ENCODE measurements around the gene DNMBP.

The DNMBP gene

DNA sequence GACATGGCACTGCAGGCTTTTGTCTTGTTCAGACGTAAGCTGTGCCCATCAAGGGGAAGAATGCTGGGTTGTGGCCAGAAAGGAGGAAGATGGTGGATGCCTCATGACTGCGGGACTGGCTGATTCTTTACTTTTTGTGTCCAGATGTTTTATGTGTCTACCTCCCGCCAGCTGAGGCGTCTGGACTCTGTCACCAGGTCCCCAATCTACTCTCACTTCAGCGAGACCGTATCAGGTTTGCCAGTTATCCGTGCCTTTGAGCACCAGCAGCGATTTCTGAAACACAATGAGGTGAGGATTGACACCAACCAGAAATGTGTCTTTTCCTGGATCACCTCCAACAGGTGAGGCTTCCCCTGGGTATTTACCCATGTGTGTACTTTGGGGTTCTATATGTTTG, 173.8 kb downstream of the DNMBP start:
- no peaks in the 10 kb centered on the region for H4K20me1 ChIP-seq (ENCODE audit: insufficient read depth)
- H3K79me2 ChIP-seq (ENCODE audit: insufficient read depth, low read depth), result no peaks in the 10 kb centered on the region
- no peaks in the 10 kb centered on the region for H3K36me3 ChIP-seq (ENCODE audit: insufficient read depth)
- no peak overlapping the region for H3K27ac ChIP-seq
- no peak overlapping the region for H3K4me3 ChIP-seq (IDR thresholded peaks at IDR 0.05; ENCODE audit: insufficient read depth, low read depth, low read length)
- TF ChIP-seq, protein P1, sequence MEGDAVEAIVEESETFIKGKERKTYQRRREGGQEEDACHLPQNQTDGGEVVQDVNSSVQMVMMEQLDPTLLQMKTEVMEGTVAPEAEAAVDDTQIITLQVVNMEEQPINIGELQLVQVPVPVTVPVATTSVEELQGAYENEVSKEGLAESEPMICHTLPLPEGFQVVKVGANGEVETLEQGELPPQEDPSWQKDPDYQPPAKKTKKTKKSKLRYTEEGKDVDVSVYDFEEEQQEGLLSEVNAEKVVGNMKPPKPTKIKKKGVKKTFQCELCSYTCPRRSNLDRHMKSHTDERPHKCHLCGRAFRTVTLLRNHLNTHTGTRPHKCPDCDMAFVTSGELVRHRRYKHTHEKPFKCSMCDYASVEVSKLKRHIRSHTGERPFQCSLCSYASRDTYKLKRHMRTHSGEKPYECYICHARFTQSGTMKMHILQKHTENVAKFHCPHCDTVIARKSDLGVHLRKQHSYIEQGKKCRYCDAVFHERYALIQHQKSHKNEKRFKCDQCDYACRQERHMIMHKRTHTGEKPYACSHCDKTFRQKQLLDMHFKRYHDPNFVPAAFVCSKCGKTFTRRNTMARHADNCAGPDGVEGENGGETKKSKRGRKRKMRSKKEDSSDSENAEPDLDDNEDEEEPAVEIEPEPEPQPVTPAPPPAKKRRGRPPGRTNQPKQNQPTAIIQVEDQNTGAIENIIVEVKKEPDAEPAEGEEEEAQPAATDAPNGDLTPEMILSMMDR (conservative IDR thresholded peaks at IDR 0.05; ENCODE audit: low read depth, low read length), result no peak
- no peak overlapping the region for H2AFZ ChIP-seq (ENCODE audit: low read depth)
- no peaks in the 10 kb centered on the region for H3K27me3 ChIP-seq (ENCODE audit: insufficient read depth, low read depth)
- H3K4me1 ChIP-seq (ENCODE audit: low read depth, poor library complexity, severe bottlenecking), result no peaks in the 10 kb centered on the region
- no peak overlapping the region for H3K4me2 ChIP-seq
- no peak overlapping the region for H3K9ac ChIP-seq

DNA sequence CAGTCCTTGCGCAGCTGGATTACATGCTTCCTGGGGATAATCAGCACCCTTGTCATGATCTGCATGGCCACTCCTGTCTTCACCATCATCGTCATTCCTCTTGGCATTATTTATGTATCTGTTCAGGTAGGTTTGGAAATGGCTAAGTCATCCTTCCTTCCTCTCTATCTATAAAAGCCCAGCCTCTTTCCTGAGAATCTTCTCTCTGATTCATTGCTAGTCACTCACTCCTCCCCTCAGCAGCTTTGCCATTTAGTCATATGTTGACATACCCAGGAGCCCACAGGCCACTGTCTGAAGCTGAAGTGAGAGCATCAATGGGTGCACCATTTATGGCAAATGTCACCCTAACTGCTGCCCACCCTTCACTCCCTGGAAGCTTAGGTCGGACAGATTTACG, 175.3 kb downstream of the DNMBP start:
- Histone ChIP-seq H3K36me3 (ENCODE audit: insufficient read depth) (no peaks in the 10 kb centered on the region), H2AFZ (ENCODE audit: low read depth) (no peak overlapping the region), H3K4me3 (IDR thresholded peaks at IDR 0.05; ENCODE audit: insufficient read depth, low read depth, low read length) (no peak overlapping the region), H3K4me1 (ENCODE audit: low read depth, poor library complexity, severe bottlenecking) (no peaks in the 10 kb centered on the region), H3K27me3 (ENCODE audit: insufficient read depth, low read depth) (no peaks in the 10 kb centered on the region), H3K4me2 (no peak overlapping the region), H4K20me1 (ENCODE audit: insufficient read depth) (no peaks in the 10 kb centered on the region), H3K79me2 (ENCODE audit: insufficient read depth, low read depth) (no peaks in the 10 kb centered on the region), H3K27ac (no peak overlapping the region), H3K9ac (no peak overlapping the region)
- TF ChIP-seq, protein P1 (conservative IDR thresholded peaks at IDR 0.05; ENCODE audit: low read depth, low read length), result no peak

DNA sequence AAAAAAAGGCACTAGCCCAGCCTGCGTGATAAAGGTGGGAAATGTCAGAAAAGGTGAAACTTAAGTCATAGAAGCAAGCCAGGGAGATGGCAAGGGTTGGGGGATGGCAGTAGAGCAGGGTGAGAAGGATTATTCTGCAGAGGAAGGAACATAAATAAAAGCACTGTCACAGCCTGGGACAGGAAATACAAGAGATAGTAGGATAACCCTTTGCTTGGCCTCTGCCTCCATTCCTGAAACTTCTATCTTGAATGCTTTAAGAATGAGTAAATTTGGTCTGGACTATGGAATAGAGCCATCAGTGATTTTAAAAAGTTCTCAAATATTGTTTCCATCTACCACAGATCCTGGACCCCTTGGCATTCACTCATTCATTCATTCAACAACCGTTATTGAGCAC, 177.3 kb downstream of the DNMBP start:
- H4K20me1 ChIP-seq (ENCODE audit: insufficient read depth), result no peaks in the 10 kb centered on the region
- H3K27ac ChIP-seq, result no peak overlapping the region
- TF ChIP-seq, protein P1 (conservative IDR thresholded peaks at IDR 0.05; ENCODE audit: low read depth, low read length), result no peak
- no peaks in the 10 kb centered on the region for H3K36me3 ChIP-seq (ENCODE audit: insufficient read depth)
- H3K4me3 ChIP-seq (IDR thresholded peaks at IDR 0.05; ENCODE audit: insufficient read depth, low read depth, low read length), result no peak overlapping the region
- peaks cover 10% of the 10 kb centered on the region for H3K4me1 ChIP-seq (ENCODE audit: low read depth, poor library complexity, severe bottlenecking)
- H3K27me3 ChIP-seq (ENCODE audit: insufficient read depth, low read depth), result no peaks in the 10 kb centered on the region
- no peak overlapping the region for H3K4me2 ChIP-seq
- H3K79me2 ChIP-seq (ENCODE audit: insufficient read depth, low read depth), result no peaks in the 10 kb centered on the region
- H2AFZ ChIP-seq (ENCODE audit: low read depth), result no peak overlapping the region
- no peak overlapping the region for H3K9ac ChIP-seq

DNA sequence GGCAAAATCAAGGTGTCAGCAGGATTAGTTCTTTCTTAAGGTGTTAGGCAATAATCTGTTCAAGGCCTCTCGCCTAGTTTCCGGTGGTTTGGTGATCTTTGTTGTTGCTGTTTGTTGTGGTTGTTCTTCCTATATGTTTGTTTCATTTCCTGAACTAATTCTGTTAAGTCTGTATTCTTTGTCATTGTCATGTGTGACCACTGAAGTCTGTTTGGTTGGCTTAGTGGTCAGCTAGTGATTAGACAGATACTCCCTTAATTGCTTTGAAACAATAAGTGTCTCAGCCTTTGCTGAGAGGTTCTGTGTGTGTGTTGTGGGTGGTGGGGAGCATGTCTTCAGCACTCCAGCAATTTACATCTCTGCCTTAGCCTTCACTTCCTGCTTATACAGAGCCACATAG, 181.3 kb downstream of the DNMBP start:
- Histone ChIP-seq H3K4me1 (ENCODE audit: low read depth, poor library complexity, severe bottlenecking) (peaks cover 10% of the 10 kb centered on the region), H3K27me3 (ENCODE audit: insufficient read depth, low read depth) (no peaks in the 10 kb centered on the region), H3K9ac (no peak overlapping the region), H3K27ac (no peak overlapping the region; the same call in 1 of the 2 replicates), H3K36me3 (ENCODE audit: insufficient read depth) (no peaks in the 10 kb centered on the region), H3K79me2 (ENCODE audit: insufficient read depth, low read depth) (no peaks in the 10 kb centered on the region), H3K4me3 (IDR thresholded peaks at IDR 0.05; ENCODE audit: insufficient read depth, low read depth, low read length) (no peak overlapping the region), H3K4me2 (no peak overlapping the region; the same call in 1 of the 2 replicates), H4K20me1 (ENCODE audit: insufficient read depth) (no peaks in the 10 kb centered on the region), H2AFZ (ENCODE audit: low read depth) (no peak overlapping the region)
- TF ChIP-seq, protein P1 (conservative IDR thresholded peaks at IDR 0.05; ENCODE audit: low read depth, low read length), result no peak
